ENCODE results near the gene GULP1. TPM values are rescaled to one million over a fixed set of nuclear protein-coding genes. Genes with fewer than 3 reads are reported as not detected.

The GULP1 gene
- polyA plus RNA-seq, 1 donor (not counting 4 experiments of a cell fraction or from before 2014, with no cell fraction given): 11.7 TPM

GRCh38 chr2:188634656-188635055 lies 343.0 kb downstream of the GULP1 start:
- FAIRE-seq: no peak
- peaks cover under 1% of the 10 kb centered on the region for H3K4me1 ChIP-seq (ENCODE audit: control insufficient read depth, extremely low read depth, insufficient read depth, low read length)
- no peaks in the 10 kb centered on the region for H3K79me2 ChIP-seq (ENCODE audit: control insufficient read depth, insufficient read depth, low read length)
- H3K9ac ChIP-seq (ENCODE audit: control insufficient read depth, extremely low read depth, insufficient read depth, low read length): no peak overlapping the region
- H3K4me3 ChIP-seq (ENCODE audit: control insufficient read depth in 2 of 3, extremely low read depth in 1 of 3, insufficient read depth in 2 of 3, low read depth in 1 of 3, low read length in 3 of 3): no peak overlapping the region
- TF ChIP-seq, protein P1, sequence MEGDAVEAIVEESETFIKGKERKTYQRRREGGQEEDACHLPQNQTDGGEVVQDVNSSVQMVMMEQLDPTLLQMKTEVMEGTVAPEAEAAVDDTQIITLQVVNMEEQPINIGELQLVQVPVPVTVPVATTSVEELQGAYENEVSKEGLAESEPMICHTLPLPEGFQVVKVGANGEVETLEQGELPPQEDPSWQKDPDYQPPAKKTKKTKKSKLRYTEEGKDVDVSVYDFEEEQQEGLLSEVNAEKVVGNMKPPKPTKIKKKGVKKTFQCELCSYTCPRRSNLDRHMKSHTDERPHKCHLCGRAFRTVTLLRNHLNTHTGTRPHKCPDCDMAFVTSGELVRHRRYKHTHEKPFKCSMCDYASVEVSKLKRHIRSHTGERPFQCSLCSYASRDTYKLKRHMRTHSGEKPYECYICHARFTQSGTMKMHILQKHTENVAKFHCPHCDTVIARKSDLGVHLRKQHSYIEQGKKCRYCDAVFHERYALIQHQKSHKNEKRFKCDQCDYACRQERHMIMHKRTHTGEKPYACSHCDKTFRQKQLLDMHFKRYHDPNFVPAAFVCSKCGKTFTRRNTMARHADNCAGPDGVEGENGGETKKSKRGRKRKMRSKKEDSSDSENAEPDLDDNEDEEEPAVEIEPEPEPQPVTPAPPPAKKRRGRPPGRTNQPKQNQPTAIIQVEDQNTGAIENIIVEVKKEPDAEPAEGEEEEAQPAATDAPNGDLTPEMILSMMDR (optimal IDR thresholded peaks at IDR 0.05 in 1 of 3, IDR thresholded peaks at IDR 0.05 in 1 of 3, conservative IDR thresholded peaks at IDR 0.05 in 1 of 3; ENCODE audit: extremely low read depth in 1 of 3, insufficient read depth in 2 of 3, low read length in 3 of 3): no peak
- TF ChIP-seq EZH2 (IDR thresholded peaks at IDR 0.05; ENCODE audit: low read length): no peak
- no peaks in the 10 kb centered on the region for H3K9me1 ChIP-seq (ENCODE audit: control insufficient read depth, extremely low read depth, insufficient read depth, low read length)
- H3K27me3 ChIP-seq (ENCODE audit: control insufficient read depth, extremely low read depth, insufficient read depth, low read length): no peaks in the 10 kb centered on the region
- H3K36me3 ChIP-seq (ENCODE audit: control insufficient read depth in 2 of 2, extremely low read depth in 1 of 2, insufficient read depth in 2 of 2, low read length in 2 of 2): no peaks in the 10 kb centered on the region
- no peak overlapping the region for H3K4me2 ChIP-seq (ENCODE audit: control insufficient read depth, extremely low read depth, insufficient read depth, low read depth, low read length)
- no peaks in the 10 kb centered on the region for H4K20me1 ChIP-seq (ENCODE audit: control insufficient read depth, extremely low read depth, insufficient read depth, low read length)
- no peak overlapping the region for H2AFZ ChIP-seq (ENCODE audit: control insufficient read depth, low read length)
- H3K27ac ChIP-seq (ENCODE audit: control insufficient read depth, insufficient read depth, low read length): no peak overlapping the region
- dilution Hi-C loops (cut with MboI; ENCODE audit: extremely low pct_ligation_motif_present, low sequenced_read_pairs): no loop called here
- no peak for DNase-seq (ENCODE audit: low read depth, low spot score)
- H3K9me3 ChIP-seq (ENCODE audit: control insufficient read depth, low read depth, low read length): no peaks in the 10 kb centered on the region

Small RNA genes within 50 kb of the gene (small RNA-seq; reads per million reads assigned to genes)
- gene MIR561 (ENCODE audit: insufficient read length in 3 of 3, low read depth in 3 of 3, low replicate concordance in 1 of 3) (0 to 12.0 (median 5.0) reads per million in 3 experiments), gene RNA5SP114 (ENCODE audit: insufficient read length in 3 of 3, low read depth in 3 of 3, low replicate concordance in 1 of 3) (0 to 4.0 (median 2.0) reads per million in 3 experiments)
